OCI-LY3 (cell line): ENCODE measurements around the gene LCN2.
"Not testable (repeated sequence)": the region's sequence is repeated elsewhere in the genome, so short reads cannot be mapped to it uniquely, and the experiment has no call there.

Experiments used
- CTCF ChIP-seq: fragments of 200-600, 300-600 bp; sonication (generic); IDR thresholded peaks from 2 replicates; pipeline ENCODE4 v1.5.1; 2014; ENCODE audit warnings: antibody characterized with exemption, low read length, low read depth
- EZH2phosphoT487 ChIP-seq: fragments of 200-600 bp; shearing (Covaris generic); IDR thresholded peaks from 2 replicates; pipeline ENCODE4 v1.6.1; 2018; ENCODE audit warnings: antibody characterized with exemption, mixed run types, low read depth

GRCh38 chr9:128131346-128131745 is 17.9 kb upstream of the LCN2 start:
- TF ChIP-seq CTCF, EZH2phosphoT487: not testable (repeated sequence)
